Stimulated activated CD8-positive, alpha-beta memory T cell treated with anti-CD3 and anti-CD28 coated beads, Interleukin-15, amount 100 ng/mL, for 1 hour (primary cell): Measurements from ENCODE around the gene SLC66A2.
"Not testable (repeated sequence)": the region's sequence is repeated elsewhere in the genome, so short reads cannot be mapped to it uniquely, and the experiment has no call there.

ENCODE experiments used
- DNase-seq: peaks from one replicate; pipeline ENCODE4 v3.0.0-alpha.2; 2020; ENCODE audit warnings: low read depth

The SLC66A2 gene

GRCh38 chr18:79971211-79971952, 19.9 kb upstream of the SLC66A2 start:
- no peak for DNase-seq

DNA sequence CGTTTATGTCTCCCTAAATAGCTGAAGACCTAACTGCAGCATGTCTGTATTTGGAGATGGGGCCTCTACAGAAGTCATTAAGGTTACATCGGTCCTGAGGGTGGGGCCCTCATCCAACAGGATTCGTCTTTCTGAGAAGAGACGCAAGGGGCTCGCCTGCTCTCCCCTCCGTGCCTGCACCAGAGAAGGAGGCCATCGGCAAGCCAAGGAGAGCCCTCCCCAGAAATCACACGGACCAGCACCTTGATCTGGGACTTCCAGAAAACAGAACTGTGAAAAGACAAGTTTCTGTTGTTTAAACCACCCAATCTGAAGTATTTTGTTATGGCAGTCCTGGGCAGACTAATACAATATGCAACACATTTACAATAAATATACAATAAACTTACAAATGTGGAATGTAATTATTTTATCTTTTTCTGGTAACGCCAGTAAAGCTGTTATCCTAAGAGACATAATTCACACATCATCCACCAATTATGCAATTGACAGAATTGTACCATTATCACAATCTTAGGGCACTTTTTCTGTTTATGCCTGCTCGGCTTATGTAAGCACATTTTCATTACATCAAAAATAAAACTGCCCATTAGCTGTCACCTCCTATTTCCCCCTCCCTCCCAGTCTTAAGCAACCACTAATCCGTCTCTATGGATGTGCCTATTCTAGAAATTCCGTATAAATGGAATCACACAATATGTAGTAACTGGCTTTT, 19.1 kb upstream of the SLC66A2 start:
- DNase-seq: no peak

- DNase-seq: no peak
Measured at GRCh38 chr18:79965119-79965902, 13.9 kb upstream of the SLC66A2 start.

GRCh38 chr18:79964330-79965118, 13.1 kb upstream of the SLC66A2 start, which contains the start of gene HSBP1L1:
HSBP1L1 (plus strand) TSS chr18:79964643; CDS start chr18:79964736, 93 bp downstream.
- no peak for DNase-seq

GRCh38 chr18:79963658-79964329, 12.3 kb upstream of the SLC66A2 start:
- no peak for DNase-seq

GRCh38 chr18:79962835-79963657, 11.6 kb upstream of the SLC66A2 start:
- DNase-seq: no peak

DNA sequence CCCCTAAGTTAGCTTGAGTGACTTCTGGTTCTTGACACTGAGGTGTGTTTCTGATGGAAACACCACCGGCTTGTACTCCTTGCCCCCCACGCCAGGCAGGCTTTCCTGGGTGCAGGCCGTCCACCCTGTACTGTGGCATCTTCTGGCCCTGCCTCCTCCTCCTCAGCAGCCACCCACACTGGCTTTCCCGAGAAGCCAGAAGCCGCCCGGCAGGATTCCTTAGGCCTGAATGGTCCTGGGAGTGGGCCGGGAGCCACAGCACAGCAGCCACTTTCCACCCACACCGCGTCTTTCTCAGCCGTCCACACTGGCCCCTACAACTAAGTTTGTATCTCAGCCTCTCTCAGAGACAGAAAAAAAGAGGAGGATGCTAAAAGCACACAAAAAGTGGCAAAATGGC, 10.9 kb upstream of the SLC66A2 start:
- no peak for DNase-seq

- DNase-seq: no peak
Measured at GRCh38 chr18:79961527-79962291, 10.3 kb upstream of the SLC66A2 start.

DNA sequence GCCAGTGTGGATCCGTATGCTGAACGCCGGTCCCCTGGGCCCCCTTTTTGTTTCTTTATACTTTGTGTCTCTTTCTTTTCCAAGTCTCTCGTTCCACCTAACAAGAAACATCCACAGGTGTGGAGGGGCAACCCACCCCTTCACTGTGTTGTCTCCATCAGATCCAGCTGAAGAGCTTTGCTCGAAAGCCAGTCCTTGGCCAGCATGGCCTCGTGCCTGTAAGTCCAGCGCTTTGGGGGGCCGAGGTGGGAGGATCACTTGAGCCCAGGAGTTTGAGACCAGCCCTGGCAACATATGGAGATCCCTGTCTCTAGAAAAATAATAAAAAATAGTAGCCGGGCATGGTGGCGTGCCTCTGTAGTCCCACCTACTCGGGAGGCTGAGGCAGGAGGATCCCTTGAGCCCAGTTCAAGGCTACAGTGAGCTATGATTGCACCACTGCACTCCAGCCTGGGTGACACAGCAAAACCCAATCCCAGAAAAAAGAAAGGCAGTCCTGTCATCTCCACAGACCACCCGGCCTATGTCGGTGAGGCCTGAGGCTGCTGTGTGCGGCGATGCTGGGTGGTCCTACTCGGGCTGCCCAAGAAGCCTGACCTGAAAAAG, 9.6 kb upstream of the SLC66A2 start:
- no peak for DNase-seq

DNA sequence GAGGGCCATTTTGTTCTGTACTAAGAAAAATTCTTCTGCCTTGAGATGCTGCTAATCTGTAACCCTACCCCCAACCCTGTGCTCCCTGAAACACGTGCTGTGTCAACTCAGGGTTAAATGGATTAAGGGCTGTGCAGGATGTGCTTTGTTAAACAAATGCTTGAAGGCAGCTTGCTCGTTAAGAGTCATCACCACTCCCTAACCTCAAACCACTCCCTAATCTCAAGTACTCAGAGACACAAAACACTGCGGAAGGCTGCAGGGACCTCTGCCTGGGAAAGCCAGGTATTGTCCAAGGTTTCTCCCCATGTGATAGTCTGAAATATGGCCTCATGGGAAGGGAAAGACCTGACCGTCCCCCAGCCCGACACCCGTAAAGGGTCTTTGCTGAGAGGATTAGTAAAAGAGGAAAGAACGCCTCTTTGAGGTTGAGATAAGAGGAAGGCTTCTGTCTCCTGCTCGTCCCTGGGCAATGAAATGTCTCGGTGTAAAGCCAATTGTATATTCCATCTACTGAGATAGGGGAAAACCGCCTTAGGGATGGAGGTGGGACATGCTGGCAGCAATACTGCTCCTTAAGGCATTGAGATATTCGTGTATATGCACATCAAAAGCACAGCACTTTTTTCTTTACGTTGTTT, 8.8 kb upstream of the SLC66A2 start:
- not testable (repeated sequence) for DNase-seq

GRCh38 chr18:79958981-79959380, 7.5 kb upstream of the SLC66A2 start:
- no peak for DNase-seq

DNA sequence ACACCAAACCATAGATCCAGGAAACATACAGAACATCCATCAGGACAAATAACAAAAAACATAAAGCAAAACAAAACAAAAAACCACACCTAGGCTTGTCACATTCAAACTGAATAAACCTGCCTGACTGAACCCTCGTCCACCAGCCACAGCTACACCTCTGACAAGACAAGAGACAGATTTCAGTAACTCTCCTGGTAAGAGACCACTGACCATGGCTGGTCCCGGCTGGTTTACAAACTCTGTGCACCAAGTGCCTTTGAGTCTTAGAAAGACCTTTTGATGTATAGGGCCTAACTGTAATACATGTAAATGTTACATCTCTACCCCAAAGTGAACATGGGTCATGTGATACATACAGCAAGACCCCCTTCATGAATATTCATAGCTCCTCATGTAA, 4.8 kb upstream of the SLC66A2 start:
- no peak for DNase-seq

GRCh38 chr18:79955302-79956075, 4.0 kb upstream of the SLC66A2 start:
- DNase-seq: no peak

DNA sequence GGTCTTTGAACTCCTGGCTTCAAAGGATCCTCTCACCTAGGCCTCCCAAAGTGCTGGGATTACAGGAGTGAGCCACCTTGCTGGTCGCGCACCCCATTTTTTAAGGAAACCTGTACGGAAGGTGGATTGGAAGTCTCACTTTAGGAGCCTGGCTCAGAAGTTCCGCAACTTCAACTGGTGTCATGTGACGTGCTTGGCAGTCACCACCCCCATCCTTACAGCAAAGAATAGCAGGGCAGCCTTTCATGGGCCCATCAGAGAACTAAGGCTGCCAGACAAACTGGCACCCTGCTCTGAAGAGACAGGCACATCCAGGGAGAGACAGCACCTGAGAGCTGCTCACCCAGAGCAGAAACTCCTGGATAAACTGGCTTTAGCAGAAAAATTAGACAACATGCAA, 3.3 kb upstream of the SLC66A2 start:
- no peak for DNase-seq

- DNase-seq: no peak
Measured at GRCh38 chr18:79953971-79954651, 2.7 kb upstream of the SLC66A2 start.

GRCh38 chr18:79952996-79953559, 1.6 kb upstream of the SLC66A2 start:
- DNase-seq: no peak

- no peak for DNase-seq
Measured at GRCh38 chr18:79952456-79952995, 1.1 kb upstream of the SLC66A2 start.
